ENCODE results near the gene LCNL1. TPM values are rescaled to one million over a fixed set of nuclear protein-coding genes. Genes with fewer than 3 reads are reported as not detected.

The LCNL1 gene
- total RNA-seq, 1 experiment from 2014 or later, result 0.82 TPM

- H3K9me3 ChIP-seq (ENCODE audit: control insufficient read depth, insufficient read depth, low read depth, low read length), result no peaks in the 10 kb centered on the region
- POLR2A ChIA-PET, result no interaction called here
- CTCF ChIA-PET, result interaction anchor here (0.6 to 1.2 kb wide), 2 partner anchors 29 to 184 kb away, joined by 3 read pairs; no protein-coding TSS in a partner anchor
- no peaks in the 10 kb centered on the region for H3K4me1 ChIP-seq (ENCODE audit: control insufficient read depth, insufficient read depth, low read length)
- BruUV-seq (replicated peaks), result no TSS peak
- in situ Hi-C loops (cut with HindIII; ENCODE audit: low pct_unique_long_range_greater_than_20kb, low sequenced_read_pairs), result no loop called here
- peak; percentile 70 for ATAC-seq
- intact Hi-C loops (cut with micrococcal nuclease; ENCODE audit: unreplicated experiment), result no loop called here
- no peak for TF ChIP-seq CTCF (IDR thresholded peaks at IDR 0.05)
- no peak for TF ChIP-seq TCF7L2 (IDR thresholded peaks at IDR 0.05; ENCODE audit: low read depth, low read length)
- no peak for TF ChIP-seq SIN3A (IDR thresholded peaks at IDR 0.05; ENCODE audit: borderline replicate concordance, insufficient read depth, low read depth, low read length)
- no peak for TF ChIP-seq POLR2AphosphoS5 (IDR thresholded peaks at IDR 0.05; ENCODE audit: low read depth, low read length)
- no peak for TF ChIP-seq REST (IDR thresholded peaks at IDR 0.05; ENCODE audit: insufficient read depth in 1 of 2, low read depth in 2 of 2, low read length in 1 of 2)
- H3K27ac ChIP-seq (ENCODE audit: low read length), result no peak overlapping the region
- DNase-seq (ENCODE audit: low read depth, low spot score), result no peak
- H3K27me3 ChIP-seq (ENCODE audit: control insufficient read depth, insufficient read depth, low read length), result no peaks in the 10 kb centered on the region
- no peaks in the 10 kb centered on the region for H3K36me3 ChIP-seq (ENCODE audit: control insufficient read depth, insufficient read depth, low read length)
- H3K4me3 ChIP-seq (ENCODE audit: low read depth in 2 of 2, low read length in 2 of 2), result peak overlapping the region; percentile 51 to 54
Observed at GRCh38 chr9:136977649-136978072, 5.1 kb upstream of the LCNL1 start.

GRCh38 chr9:136978073-136978864, 4.5 kb upstream of the LCNL1 start:
- Histone ChIP-seq H3K4me3 (ENCODE audit: low read depth in 2 of 2, low read length in 2 of 2) (peak overlapping the region; percentile 51 to 54), H3K27ac (ENCODE audit: low read length) (no peak overlapping the region), H3K4me1 (ENCODE audit: control insufficient read depth, insufficient read depth, low read length) (no peaks in the 10 kb centered on the region), H3K27me3 (ENCODE audit: control insufficient read depth, insufficient read depth, low read length) (no peaks in the 10 kb centered on the region), H3K36me3 (ENCODE audit: control insufficient read depth, insufficient read depth, low read length) (no peaks in the 10 kb centered on the region), H3K9me3 (ENCODE audit: control insufficient read depth, insufficient read depth, low read depth, low read length) (no peaks in the 10 kb centered on the region)
- DNase-seq (ENCODE audit: low read depth, low spot score), result no peak
- BruUV-seq (replicated peaks), result no TSS peak
- POLR2A ChIA-PET, result interaction anchor here (0.6 kb wide), 1 partner anchor 87 kb away, joined by 4 read pairs; no protein-coding TSS in a partner anchor
- intact Hi-C loops (cut with micrococcal nuclease; ENCODE audit: unreplicated experiment) (no loop called here), in situ Hi-C loops (cut with HindIII; ENCODE audit: low pct_unique_long_range_greater_than_20kb, low sequenced_read_pairs) (no loop called here)
- peak; percentile 59 for ATAC-seq
- CTCF ChIA-PET, result interaction anchor here (0.6 to 1.2 kb wide), 4 partner anchors 30 to 306 kb away, joined by 3 to 10 read pairs (median 4); no protein-coding TSS in a partner anchor
- TF ChIP-seq POLR2AphosphoS5 (IDR thresholded peaks at IDR 0.05; ENCODE audit: low read depth, low read length) (no peak), REST (IDR thresholded peaks at IDR 0.05; ENCODE audit: insufficient read depth in 1 of 2, low read depth in 2 of 2, low read length in 1 of 2) (no peak)

Measured in Panc1 (cell line).